Measurements from ENCODE around the gene PATZ1. TPM values are rescaled to one million over a fixed set of nuclear protein-coding genes. Genes with fewer than 3 reads are reported as not detected.
"Not testable (repeated sequence)": the region's sequence is repeated elsewhere in the genome, so short reads cannot be mapped to it uniquely, and the experiment has no call there.

PATZ1 gene, protein sequence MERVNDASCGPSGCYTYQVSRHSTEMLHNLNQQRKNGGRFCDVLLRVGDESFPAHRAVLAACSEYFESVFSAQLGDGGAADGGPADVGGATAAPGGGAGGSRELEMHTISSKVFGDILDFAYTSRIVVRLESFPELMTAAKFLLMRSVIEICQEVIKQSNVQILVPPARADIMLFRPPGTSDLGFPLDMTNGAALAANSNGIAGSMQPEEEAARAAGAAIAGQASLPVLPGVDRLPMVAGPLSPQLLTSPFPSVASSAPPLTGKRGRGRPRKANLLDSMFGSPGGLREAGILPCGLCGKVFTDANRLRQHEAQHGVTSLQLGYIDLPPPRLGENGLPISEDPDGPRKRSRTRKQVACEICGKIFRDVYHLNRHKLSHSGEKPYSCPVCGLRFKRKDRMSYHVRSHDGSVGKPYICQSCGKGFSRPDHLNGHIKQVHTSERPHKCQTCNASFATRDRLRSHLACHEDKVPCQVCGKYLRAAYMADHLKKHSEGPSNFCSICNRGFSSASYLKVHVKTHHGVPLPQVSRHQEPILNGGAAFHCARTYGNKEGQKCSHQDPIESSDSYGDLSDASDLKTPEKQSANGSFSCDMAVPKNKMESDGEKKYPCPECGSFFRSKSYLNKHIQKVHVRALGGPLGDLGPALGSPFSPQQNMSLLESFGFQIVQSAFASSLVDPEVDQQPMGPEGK
- 10 to 100 TPM; 27.4 to 28.2 TPM for total RNA-seq

DNA sequence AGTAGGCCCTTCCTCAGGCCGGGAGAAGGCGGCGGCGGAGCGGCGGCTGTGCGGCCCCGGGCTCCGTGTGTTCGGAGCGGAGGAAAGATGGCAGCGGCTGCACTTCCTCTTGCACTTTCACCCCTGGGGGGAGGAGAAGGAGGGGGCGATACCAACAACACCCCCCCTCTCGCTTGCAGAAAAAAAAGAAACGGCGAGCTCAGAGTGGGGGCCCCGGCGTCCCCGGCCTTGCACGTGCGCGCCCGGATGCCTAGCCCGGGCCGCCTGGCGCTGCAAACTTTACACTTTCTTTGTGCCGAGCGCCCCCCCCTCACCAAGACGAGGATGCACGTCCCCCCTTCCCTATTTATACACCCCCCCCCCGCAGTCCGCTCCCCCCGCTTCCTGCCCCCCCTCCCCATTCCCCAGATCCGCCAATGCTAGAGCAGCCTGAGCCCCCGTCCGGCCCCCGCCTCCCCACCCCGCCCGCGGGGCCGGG lies at the start of gene PATZ1:
PATZ1 (minus strand) TSS at position 92 of the 478 bp plus-strand sequence. CDS start 744 bp downstream, outside the sequence.
- Mint-ChIP-seq H3K4me1 (peaks cover 41% of the 10 kb centered on the region), H3K9me3 (ENCODE audit: low read depth) (no peaks in the 10 kb centered on the region), H3K27me3 (no peaks in the 10 kb centered on the region), H3K27ac (peak within 1 kb of the TSS; percentile 89), H3K4me3 (peak within 1 kb of the TSS; percentile 83), H3K36me3 (peaks cover 21% of the 10 kb centered on the region)
- DNase-seq, result peak; percentile 90
- peak; percentile 47 for ATAC-seq
- CTCF ChIA-PET, result interaction anchor here (0.9 to 1.5 kb wide), 8 partner anchors 9 to 239 kb away, joined by 3 to 7 read pairs (median 4); partner anchors contain the start of gene SELENOM

DNA sequence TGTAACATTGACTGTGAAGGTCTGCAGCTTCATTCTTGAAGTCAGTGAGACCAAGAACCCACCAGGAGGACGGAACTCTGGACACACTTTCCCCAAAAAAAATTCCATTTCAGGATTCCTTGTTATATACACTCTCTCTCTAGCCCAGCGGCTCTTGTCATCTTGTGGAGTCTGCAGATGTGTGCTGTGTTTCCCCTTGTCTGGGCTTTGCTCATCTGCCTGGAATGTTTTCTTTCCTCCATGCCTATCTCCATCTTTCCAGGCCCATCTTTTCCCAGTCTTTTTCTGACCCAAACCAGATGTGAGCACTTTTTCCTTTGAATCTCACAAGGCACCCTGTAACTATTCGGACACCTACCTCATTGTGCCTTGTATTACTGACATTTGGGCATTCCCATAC lies 48.2 kb upstream of the PATZ1 start:
- H3K4me3 Mint-ChIP-seq, result no peak overlapping the region
- CTCF ChIA-PET, result no interaction called here
- H3K9me3 Mint-ChIP-seq (ENCODE audit: low read depth), result no peaks in the 10 kb centered on the region
- H3K27ac Mint-ChIP-seq, result no peak overlapping the region
- H3K4me1 Mint-ChIP-seq, result peaks cover 3% of the 10 kb centered on the region
- no peaks in the 10 kb centered on the region for H3K27me3 Mint-ChIP-seq
- DNase-seq, result no peak
- no peaks in the 10 kb centered on the region for H3K36me3 Mint-ChIP-seq
- ATAC-seq, result no peak

DNA sequence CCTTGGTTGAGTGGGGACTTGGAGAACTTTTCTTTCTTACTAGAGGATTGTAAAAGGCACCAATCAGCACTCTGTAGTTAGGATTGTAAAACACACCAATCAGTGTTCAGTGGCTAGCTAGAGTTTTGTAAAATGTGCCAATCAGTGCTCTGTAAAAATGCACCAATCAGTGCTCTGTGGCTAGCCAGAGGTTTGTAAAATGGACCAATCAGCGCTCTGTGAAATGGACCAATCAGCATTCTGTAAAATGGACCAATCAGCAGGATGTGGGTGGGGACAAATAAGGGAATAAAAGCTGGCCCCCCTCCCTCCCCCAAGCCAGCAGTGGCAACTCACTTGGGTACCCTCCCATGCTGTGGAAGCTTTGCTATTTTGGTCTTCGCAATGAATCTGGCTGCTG lies 47.7 kb upstream of the PATZ1 start:
- Mint-ChIP-seq H3K4me1 (peaks cover 2% of the 10 kb centered on the region), H3K27ac (no peak overlapping the region), H3K4me3 (no peak overlapping the region), H3K27me3 (no peaks in the 10 kb centered on the region), H3K9me3 (ENCODE audit: low read depth) (no peaks in the 10 kb centered on the region), H3K36me3 (no peaks in the 10 kb centered on the region)
- no peak for ATAC-seq
- CTCF ChIA-PET, result no interaction called here
- no peak for DNase-seq

DNA sequence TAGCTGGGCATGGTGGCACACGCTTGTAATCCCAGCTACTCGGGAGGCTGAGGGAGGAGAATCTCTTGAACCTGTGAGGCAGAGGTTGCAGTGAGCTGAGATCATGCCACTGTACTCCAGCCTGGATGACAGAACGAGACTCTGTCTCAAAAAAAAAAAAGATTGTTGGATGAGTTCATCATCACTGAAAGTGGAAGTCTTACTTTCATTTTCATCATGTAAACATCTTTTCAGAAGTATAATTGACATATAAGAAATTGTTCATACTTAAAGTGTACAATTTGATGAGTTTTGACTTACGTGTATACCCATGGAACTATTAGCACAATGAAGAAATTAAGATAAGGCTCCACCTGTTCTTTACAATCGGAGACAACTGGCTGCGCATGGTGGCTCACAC lies 32.5 kb upstream of the PATZ1 start:
- DNase-seq, H3K27ac Mint-ChIP-seq, H3K27me3 Mint-ChIP-seq: not testable (repeated sequence)

DNA sequence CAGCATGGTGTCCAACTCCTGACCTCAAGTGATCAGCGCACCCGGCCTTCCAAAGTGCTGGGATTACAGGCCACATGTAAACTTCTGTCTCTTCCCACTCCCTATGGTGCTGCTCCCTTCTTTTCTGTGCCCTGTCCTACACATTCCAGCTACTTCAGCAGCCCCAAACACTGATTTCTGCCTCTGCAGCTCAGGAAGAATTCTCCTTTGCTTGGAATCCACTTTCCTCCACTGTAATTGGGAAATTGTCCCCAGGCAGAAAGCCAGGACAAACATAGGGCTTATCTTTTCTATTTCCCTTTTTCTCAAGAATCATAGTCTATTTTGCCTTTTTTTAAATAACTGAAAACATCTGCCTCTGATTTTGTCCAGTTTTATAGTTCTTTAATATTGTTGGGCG lies 32.0 kb upstream of the PATZ1 start:
- H3K27ac Mint-ChIP-seq, result no peak overlapping the region
- CTCF ChIA-PET, result no interaction called here
- peaks cover 7% of the 10 kb centered on the region for H3K4me1 Mint-ChIP-seq
- ATAC-seq (no peak), DNase-seq (no peak)
- H3K27me3 Mint-ChIP-seq, result no peaks in the 10 kb centered on the region
- no peaks in the 10 kb centered on the region for H3K36me3 Mint-ChIP-seq
- no peak overlapping the region for H3K4me3 Mint-ChIP-seq
- H3K9me3 Mint-ChIP-seq (ENCODE audit: low read depth), result no peaks in the 10 kb centered on the region

More for the DNA sequence above, 32.5 kb upstream of the PATZ1 start:
- H3K4me1 Mint-ChIP-seq; H3K9me3 Mint-ChIP-seq (ENCODE audit: low read depth); H3K4me3 Mint-ChIP-seq; H3K36me3 Mint-ChIP-seq; ATAC-seq; CTCF ChIA-PET: not testable (repeated sequence)

DNA sequence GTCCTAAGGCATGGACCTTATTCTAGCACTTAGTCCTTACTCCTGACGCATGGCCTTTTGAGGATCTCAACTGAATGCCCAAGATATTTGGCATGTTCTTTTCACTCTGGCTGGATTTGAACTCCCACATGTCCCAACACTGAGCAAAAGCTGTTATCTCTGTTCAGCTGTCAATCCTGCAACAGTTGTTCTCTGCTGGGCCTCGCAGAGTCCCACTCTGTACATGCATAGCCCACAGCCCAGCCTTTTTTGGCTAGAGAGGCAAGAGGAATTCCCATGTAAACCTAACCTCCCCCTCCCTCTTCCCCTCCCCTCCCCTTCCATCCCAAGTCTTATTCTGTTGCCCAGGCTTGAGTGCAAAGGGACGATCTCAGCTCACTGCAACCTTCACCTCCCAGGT lies 31.5 kb upstream of the PATZ1 start:
- CTCF ChIA-PET, result no interaction called here
- Mint-ChIP-seq H3K27me3 (no peaks in the 10 kb centered on the region), H3K9me3 (ENCODE audit: low read depth) (no peaks in the 10 kb centered on the region), H3K4me1 (peaks cover 7% of the 10 kb centered on the region), H3K4me3 (no peak overlapping the region), H3K36me3 (no peaks in the 10 kb centered on the region), H3K27ac (no peak overlapping the region)
- DNase-seq (no peak), ATAC-seq (no peak)

DNA sequence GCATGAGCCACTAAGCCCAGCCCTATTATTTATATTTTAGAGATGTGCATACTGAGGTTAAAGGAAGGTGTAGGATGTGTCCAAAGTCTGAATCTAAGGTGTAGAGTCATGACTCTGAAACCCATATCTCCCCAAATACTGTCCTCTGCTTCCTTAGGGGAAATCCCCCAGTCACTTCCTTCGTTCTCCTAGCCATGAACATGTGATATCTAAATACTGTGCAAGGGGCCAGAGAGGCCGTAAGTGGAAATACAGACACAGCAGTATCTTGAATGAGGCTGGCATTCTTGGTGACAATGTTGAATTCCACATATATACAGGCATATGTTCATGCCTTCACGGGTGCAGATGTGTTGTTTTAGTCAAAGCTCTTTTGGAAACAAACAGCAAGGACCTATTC lies 21.3 kb upstream of the PATZ1 start:
- DNase-seq (no peak), ATAC-seq (no peak)
- Mint-ChIP-seq H3K9me3 (ENCODE audit: low read depth) (no peaks in the 10 kb centered on the region), H3K4me1 (peaks cover 2% of the 10 kb centered on the region), H3K27ac (no peak overlapping the region), H3K4me3 (no peak overlapping the region), H3K27me3 (no peaks in the 10 kb centered on the region), H3K36me3 (no peaks in the 10 kb centered on the region)
- CTCF ChIA-PET, result no interaction called here

DNA sequence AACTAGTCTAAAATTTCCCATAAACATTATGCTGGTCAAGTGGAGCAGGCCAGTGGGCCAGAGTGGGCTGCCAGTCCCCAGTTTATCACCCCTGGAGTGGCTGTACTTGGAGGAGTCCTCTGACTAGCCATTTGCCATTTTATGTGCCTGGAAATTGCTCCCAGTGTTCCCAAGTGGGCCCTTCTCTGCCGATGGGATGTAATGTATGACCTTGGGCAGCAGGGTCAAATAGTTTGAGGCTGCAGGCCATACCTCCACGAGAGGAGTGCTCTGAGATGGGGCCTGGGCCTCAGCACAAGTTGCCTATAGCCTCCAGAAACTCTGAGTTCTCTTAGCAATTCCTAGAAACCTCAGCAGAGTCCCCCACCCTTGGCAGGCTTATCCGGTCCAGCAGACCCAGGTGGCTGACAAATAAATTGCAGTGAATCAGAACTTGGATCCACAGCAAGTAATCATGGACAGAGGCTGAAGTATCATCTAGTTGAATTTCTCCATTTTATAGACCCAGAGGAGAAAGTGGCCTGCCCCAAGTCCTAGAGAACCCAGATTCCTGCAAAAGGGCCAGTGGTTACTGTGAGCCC lies 17.8 kb upstream of the PATZ1 start:
- CTCF ChIA-PET, result no interaction called here
- Mint-ChIP-seq H3K4me3 (no peak overlapping the region), H3K36me3 (no peaks in the 10 kb centered on the region), H3K9me3 (ENCODE audit: low read depth) (no peaks in the 10 kb centered on the region), H3K27me3 (peaks cover 2% of the 10 kb centered on the region), H3K4me1 (peaks cover 2% of the 10 kb centered on the region), H3K27ac (no peak overlapping the region)
- ATAC-seq (no peak), DNase-seq (no peak)

DNA sequence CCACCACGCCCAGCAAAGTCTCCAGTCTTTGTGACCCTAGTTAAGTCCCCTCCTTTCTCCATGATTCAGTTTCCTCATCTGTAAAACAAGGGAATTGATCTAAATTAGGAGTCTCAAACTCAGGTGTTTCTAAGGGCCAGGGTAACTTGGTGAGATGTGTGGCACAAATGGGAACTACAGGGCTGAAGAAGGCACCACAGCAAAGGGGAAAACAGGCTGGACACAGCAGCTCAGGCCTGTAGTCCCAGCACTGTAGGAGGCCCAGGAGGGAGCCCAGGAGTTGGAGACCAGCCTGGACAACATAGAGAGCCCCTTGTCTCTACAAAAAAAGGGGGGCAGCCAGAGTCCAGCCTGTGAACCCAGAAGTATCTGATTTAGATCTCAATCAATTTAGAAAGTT lies 15.6 kb upstream of the PATZ1 start:
- Mint-ChIP-seq H3K27ac (no peak overlapping the region), H3K4me1 (no peaks in the 10 kb centered on the region), H3K4me3 (no peak overlapping the region), H3K27me3 (peaks cover 4% of the 10 kb centered on the region), H3K36me3 (no peaks in the 10 kb centered on the region), H3K9me3 (ENCODE audit: low read depth) (no peaks in the 10 kb centered on the region)
- no peak for DNase-seq
- ATAC-seq, result no peak
- CTCF ChIA-PET, result no interaction called here

DNA sequence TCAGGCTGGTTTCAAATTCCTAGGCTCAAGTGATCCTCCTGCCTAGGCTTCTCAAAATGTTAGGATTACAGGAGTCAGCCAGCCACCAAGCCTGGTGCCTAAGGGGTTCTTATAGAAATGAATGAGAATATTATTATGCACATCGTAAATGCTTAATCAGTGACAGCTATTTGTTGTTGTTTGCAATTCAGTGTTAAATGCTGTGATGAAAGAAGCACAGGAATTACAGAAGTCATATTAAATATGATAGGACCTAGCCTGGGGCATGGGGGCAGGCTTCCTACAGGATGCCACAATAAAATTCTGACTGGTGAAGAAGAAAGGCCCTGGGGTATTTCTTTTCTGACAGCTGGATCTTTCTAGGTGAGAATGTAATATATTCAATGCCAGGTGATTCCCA lies 13.9 kb upstream of the PATZ1 start:
- DNase-seq, result no peak
- peaks cover 7% of the 10 kb centered on the region for H3K27me3 Mint-ChIP-seq
- no peaks in the 10 kb centered on the region for H3K4me1 Mint-ChIP-seq
- H3K9me3 Mint-ChIP-seq (ENCODE audit: low read depth), result no peaks in the 10 kb centered on the region
- no peaks in the 10 kb centered on the region for H3K36me3 Mint-ChIP-seq
- no peak for ATAC-seq
- no peak overlapping the region for H3K27ac Mint-ChIP-seq
- CTCF ChIA-PET, result interaction anchor here (0.6 to 1.4 kb wide), 2 partner anchors 11 to 307 kb away, joined by 3 read pairs; no protein-coding TSS in a partner anchor
- no peak overlapping the region for H3K4me3 Mint-ChIP-seq

DNA sequence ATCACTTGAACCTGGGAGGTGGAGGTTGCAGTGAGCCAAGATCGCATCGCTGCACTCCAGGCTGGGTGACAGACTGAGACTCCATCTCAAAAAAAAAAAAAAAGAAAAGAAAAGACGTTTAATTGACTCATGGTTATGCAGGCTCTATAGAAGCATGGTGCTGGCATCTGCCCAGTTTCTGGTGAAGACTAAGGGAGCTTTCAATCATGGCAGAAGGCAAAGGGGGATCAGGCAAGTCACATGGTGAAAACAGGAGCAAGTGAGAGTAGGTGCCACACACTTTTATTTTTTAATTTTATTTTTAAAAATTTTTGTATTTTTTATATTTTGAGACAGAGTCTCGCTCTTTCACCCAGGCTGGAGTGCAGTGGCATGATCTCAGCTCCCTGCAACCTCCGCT lies 8.4 kb upstream of the PATZ1 start:
- CTCF ChIA-PET, result no interaction called here
- no peaks in the 10 kb centered on the region for H3K36me3 Mint-ChIP-seq
- H3K4me3 Mint-ChIP-seq, result no peak overlapping the region
- H3K4me1 Mint-ChIP-seq, result no peaks in the 10 kb centered on the region
- H3K27ac Mint-ChIP-seq, result no peak overlapping the region
- no peak for DNase-seq
- no peaks in the 10 kb centered on the region for H3K9me3 Mint-ChIP-seq (ENCODE audit: low read depth)
- no peak for ATAC-seq
- peaks cover 8% of the 10 kb centered on the region for H3K27me3 Mint-ChIP-seq

DNA sequence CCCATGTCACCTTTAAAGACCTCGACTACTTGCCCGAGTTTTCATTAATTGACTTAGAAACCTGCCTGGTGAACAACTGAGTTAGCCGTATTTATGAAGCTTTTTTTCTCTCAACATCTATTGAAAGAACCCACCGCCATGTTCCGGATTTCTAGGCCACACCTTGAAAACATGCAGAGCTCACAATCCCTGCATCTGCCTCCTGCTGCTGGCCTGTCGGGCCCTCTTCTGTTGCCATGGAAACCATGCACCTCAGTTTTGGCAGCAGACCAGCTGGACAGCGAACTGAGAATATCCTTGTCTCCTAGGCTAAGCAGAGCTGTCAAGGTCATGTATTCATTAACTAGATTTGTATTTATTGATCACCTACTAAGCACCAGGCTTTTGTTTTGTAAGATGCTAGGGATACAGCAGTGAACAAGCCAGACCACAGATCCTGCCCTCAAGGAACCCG lies 4.3 kb upstream of the PATZ1 start:
- Mint-ChIP-seq H3K4me1 (peaks cover 5% of the 10 kb centered on the region), H3K27ac (no peak overlapping the region), H3K36me3 (no peaks in the 10 kb centered on the region), H3K4me3 (no peak overlapping the region), H3K9me3 (ENCODE audit: low read depth) (no peaks in the 10 kb centered on the region), H3K27me3 (peaks cover 3% of the 10 kb centered on the region)
- DNase-seq (no peak), ATAC-seq (no peak)
- CTCF ChIA-PET, result interaction anchor here (1.2 kb wide), 1 partner anchor 11 kb away, joined by 3 read pairs; no protein-coding TSS in a partner anchor

DNA sequence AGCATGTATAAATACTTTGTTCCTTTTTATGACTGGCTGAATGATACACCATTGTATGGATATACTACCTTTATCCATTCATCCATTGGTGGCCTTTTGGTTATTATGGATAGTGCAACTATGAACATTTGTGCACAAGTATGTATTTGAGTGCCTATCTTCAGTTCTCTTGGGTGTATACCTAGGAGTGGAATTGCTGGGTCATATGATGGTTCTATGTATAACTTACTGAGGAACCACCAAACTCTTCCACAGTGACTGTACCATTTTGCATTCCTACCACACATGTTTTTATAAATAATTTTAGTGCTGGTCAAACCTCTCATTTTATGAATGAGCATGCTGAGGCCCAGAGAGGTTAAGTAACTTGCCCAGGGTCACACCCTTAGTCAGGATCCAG lies 3.8 kb upstream of the PATZ1 start:
- H3K4me3 Mint-ChIP-seq, result no peak overlapping the region
- H3K9me3 Mint-ChIP-seq (ENCODE audit: low read depth), result no peaks in the 10 kb centered on the region
- H3K27ac Mint-ChIP-seq, result no peak overlapping the region
- peaks cover under 1% of the 10 kb centered on the region for H3K36me3 Mint-ChIP-seq
- ATAC-seq, result no peak
- peaks cover 6% of the 10 kb centered on the region for H3K4me1 Mint-ChIP-seq
- no peak for DNase-seq
- CTCF ChIA-PET, result interaction anchor here (1.2 kb wide), 1 partner anchor 11 kb away, joined by 3 read pairs; no protein-coding TSS in a partner anchor
- peaks cover 3% of the 10 kb centered on the region for H3K27me3 Mint-ChIP-seq
